ENCODE results near the gene TMEM9B.
"Not testable (repeated sequence)": the region's sequence is repeated elsewhere in the genome, so short reads cannot be mapped to it uniquely, and the experiment has no call there.

The TMEM9B gene

DNA sequence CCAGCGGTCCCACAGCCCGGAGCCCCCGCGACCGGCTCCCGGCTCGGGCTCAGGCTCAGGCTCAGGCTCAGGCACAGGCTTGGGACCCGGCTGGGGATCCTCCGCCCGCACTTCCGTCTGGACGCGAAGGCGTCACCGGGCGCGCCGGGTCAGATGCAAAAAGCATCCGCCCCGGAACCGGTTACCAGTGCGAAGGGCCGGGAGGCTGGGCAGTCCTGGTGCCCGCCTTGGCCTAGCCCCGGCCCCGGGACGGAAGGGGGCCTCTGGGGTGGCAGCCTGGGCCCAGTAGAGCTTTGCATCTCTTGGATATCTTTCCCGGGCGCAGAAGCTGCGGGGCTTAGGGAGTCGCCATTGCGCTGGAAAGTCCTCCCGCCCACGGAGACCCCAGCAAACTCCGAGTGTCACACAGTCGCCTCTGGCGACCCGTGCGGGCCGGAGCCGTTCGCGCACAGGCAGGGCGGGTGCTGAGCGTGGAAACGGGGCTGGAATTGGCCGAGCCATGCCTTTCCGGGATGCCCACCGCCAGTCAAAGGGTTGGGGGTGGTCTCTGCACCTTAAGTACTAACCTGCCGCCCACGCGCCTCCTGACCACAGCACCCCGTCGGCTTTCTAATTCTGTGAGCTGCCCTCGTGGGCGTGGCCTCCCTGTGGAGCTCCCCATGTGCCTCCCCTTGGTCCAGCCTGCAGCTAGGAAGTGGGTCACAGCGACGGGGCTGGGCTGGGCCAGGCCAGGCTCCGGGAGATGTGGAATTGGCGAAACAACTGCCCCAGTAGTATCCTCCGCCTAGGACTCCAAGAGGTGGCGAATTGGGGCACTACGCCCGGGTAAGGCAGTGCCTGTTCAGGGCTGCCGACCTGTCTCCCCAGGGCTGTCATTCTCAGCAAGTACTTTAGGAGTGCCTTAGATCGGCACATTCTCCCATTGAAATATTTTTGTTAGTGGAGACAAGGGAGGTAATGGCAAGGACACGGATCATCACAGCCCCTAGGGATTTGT is at the start of gene TMEM9B:
TSS of gene TMEM9B (minus strand) at position 119 of the 997 bp plus-strand sequence. CDS start 129 bp downstream, outside the sequence.
- DNase-seq: peak; percentile 74

DNA sequence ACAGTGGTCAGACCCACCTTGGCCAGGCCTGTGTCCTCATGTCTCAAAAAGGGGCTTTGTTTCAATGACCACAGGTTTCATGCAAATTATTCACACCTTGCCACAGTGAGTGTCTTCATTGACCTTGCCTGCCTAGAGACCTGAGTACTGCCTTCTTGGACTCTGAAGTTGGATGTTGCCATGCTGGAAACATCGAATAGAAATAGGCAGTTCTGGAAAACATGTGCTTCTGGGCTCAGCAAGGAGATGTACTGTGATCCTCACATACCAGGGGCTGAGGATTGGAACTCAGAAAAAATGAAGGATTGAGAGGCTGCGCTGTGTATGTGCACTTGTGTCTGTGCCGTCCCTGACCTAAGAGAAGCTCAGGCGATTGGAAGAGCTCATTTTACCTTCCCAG is 49.1 kb upstream of the TMEM9B start:
- DNase-seq: no peak

DNA sequence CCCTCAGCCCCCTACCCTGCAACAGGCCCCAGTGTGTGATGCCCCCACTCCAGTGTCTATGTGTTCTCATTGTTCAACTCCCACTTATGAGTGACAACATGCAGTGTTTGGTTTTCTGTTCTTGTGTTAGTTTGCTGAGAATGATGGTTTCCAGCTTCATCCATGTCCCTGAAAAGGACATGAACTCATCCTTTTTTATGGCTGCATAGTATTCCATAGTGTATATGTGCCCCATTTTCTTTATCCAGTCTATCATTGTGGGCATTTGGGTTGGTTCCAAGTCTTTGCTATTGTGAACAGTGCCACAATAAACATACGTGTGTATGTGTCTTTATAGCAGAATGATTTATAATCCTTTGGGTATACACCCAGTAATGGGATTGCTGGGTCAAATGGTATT is 45.3 kb upstream of the TMEM9B start:
- DNase-seq: not testable (repeated sequence)

DNA sequence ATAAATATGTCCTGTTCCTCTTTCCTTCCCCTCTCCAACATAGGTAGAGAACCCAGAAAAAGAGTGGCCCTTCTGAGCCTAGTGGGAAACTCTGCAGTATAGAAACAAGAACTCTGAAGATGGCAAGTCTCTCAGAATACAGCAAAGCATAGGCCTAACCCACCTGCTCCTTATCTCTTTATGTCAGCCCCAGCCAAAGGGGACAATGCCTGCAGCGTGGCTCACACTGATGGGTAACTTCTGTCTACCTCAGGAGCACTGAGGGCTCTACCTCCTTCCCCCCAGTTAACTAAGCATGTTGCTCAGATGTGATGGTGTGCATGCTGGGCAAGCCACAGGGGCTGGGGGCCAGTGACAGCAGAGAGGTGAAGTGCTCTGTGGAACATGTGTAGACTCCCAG is 44.4 kb upstream of the TMEM9B start:
- DNase-seq: no peak

DNA sequence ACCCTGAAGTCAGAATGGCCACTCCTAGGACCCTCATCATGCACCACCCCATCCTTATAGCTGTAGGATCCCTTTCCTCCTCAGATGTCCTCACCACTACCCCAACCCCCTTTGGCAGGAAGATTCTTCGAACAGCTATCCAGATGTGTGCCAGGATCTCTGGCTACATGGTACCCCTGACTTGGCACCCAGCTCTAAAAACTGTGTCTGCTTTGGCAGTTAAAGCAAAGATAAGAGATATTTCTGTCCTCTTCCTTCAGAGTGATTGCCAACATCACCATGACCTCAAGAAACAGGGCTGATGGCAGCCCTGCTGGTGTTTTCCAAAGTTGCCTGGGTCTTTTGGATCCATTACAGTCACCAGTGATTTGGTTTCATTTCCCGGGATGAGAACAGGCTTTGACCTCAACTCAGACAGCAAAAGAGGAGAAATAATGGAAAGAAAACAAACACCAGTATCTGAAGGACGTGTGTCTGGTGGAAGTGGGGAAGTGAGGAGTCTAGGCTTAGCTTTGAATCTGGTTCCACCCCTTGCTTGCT is 43.8 kb upstream of the TMEM9B start:
- DNase-seq: no peak

DNA sequence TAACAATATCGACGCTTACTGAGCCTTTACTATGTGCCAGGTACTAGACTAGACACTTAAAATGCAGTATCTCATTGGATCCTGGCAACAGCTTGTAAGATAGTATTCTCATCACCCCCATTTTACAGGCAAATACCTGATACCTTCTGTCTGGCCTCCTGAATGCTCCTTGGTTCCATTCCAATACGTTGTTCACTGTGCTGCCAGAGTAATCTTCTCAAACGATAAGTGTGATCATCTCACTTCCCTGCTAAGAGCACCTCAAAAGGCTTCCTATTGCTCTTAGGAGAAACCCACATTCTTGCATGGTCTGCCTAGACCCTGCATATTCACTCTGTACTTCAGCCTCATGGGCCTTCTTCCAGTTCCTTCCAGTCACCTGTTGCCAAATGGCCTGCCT is 40.8 kb upstream of the TMEM9B start:
- DNase-seq: no peak

DNA sequence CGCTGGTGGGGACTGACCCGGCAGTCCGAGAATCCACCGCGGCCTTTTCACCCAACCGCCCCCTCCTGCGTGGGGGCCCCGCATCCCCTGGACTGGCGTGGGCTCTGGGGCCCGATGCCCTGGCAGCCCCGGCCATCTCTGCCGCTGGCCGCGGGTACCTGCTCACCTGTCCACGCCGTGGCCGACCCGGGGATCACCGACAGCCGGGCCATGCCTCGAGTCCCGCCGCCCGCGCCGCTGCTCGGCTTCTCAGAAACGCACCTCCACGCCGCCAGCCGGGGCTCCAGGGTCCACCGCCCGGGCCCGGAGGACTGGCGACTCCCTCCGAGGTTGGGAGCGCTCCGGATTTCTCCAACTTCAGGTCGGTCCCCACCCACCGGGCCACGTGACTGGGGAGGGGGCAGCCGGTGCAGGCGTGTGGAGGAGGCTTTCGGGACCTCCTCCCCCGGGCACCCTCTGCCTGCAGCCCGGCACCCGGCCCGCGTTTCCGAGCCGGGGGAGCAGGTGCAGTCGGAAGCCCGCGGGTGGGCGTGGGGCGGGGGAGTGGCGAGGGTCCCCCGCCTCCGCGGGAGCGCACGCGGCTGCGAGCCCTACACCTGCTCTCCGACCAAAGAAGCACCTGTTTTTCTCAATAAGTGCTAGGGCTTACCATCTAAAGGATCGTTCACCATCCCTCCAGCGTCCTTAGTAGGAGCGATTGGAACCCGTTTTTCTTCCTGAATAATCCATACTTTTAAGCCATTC is 40.1 kb upstream of the TMEM9B start:
- peak; percentile 9 for DNase-seq

DNA sequence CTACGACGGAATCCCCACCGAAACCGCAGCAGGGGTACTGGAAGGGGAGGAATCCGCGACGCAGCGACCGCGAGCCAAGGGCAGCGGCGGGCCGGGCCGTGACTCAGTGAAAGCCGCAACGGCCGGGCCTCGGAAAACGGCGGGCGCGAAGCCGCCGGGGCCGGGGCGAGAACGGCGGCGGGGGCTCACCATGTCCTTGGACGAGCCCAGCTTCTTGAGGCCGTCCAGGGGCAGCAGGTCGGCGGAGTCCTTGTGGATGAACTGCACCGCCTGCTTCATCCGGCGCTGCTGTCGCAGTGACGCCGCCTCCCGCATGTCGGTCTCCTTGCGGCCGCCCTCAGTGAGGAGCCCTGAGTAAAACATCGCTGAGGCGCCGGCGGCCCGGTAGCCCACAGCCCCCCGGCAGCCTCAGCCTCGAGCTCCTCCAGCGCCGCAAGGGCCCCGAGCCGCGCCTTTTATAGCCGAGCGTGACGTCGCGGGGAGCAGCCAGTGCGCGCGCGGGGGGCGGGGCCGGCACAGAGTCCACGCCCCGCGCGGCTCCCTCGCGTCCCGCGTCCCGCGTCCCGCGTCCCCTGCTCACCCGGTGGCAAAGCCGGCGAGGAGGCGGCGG is 39.4 kb upstream of the TMEM9B start, which contains the start of gene NRIP3:
TSS of gene NRIP3 (minus strand) at position 429 of the 610 bp plus-strand sequence. CDS start at position 363, 66 bp downstream.
- DNase-seq: peak; percentile 65

DNA sequence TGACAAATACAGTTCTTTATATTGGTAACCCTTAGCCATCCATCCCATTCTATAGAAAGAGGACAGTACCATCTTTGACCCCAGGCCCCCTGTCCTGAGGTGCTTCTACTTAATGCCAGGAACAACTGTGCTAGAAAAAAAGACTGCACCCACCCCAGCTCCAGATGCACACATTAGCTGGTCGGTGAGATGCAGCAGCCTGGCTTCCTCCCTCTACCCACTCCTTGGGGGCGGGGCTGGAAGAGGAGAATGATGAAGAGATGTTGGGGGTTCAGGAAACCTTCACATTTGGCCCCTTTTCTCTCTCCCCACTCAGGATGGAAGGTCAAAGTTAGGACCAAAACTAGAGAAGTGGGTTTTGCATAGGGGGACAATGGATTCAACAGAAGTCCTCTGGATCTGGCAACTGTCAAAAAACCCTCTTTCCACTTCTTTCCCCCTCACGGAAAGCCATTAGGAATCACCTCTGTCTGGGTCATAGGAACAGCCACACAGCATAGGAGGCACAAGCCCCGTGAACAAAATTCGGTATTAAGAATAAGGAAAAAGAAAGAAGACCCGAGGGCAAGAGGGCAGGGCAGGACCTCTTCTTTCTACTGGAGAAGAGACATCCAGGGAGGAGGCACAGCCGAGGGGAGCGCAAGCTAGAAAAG is 38.8 kb upstream of the TMEM9B start:
- no peak for DNase-seq

DNA sequence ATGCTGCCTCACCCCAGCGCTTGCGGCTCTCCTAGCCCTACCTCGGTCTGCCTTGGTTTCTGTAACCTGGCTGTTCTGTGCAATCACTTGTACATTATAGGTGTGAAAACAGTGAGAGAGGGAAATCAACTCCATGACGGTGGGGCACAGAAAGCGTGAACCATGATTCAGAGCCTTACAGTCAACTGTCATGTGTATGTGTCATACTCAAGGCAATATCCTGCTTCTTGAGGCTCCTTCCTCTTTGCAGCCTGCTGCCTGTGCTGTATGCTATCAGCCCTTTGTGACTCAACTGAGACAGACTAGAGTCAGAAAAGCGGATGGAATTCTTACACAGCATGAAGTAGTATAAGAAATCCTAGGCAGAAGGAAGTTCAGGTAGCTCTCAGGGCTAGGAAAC is 37.5 kb upstream of the TMEM9B start:
- DNase-seq: peak; percentile 10

DNA sequence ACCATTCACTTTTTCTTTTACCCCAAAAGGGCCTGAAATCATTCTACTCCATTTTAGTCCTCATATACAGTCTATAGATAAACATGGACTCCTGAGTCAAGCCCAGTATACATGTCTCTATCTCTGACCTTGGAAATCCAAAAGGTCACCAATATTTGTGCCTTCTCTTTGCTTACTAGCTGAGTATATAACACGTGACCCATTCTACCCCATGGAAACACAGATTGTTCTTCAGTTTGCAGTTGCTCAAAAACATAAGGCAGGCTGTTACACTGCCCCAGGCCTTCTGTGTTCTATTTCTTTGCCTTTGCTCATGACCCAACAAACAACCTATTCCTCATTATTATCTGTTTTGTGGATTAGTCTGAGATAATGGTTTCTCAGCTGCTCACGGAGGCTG is 33.8 kb upstream of the TMEM9B start:
- no peak for DNase-seq

DNA sequence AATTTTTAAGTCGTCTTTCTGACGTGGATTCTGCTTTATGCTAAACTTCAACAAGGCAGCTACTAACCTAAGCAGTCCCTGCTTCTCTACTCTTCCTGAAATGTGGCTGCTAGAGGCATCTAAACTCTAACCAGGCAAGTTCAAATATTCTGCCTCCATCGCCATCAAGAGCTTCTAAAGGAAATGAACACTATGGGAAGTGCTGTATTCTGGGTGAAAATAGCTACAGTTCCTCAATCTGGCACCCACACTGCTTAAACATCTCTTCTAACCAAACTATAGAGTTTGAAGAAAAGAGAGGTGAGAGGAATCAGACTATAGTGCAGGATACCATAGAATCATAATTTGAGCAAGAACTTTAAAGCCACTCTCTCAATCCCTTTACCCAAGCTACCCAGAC is 33.2 kb upstream of the TMEM9B start:
- no peak for DNase-seq

DNA sequence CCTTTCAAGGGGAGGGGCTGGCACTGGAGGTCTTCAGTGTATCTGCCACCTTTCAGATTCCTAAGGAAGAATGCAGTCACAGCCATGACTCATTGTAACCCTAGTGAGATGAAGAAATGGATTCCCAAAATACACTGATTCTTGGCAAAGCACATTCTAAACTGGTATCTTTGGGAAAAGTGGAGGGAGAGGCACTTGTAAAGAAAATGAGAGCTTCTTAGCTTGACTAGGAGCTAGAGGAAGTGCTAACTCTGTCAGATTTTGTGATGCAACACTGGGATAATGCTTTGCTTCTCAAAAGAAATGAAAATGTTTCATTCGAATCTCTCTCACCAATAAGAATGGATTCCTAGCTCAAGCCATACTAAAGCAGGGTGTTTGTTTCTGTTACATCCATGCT is 25.2 kb upstream of the TMEM9B start:
- DNase-seq: no peak

DNA sequence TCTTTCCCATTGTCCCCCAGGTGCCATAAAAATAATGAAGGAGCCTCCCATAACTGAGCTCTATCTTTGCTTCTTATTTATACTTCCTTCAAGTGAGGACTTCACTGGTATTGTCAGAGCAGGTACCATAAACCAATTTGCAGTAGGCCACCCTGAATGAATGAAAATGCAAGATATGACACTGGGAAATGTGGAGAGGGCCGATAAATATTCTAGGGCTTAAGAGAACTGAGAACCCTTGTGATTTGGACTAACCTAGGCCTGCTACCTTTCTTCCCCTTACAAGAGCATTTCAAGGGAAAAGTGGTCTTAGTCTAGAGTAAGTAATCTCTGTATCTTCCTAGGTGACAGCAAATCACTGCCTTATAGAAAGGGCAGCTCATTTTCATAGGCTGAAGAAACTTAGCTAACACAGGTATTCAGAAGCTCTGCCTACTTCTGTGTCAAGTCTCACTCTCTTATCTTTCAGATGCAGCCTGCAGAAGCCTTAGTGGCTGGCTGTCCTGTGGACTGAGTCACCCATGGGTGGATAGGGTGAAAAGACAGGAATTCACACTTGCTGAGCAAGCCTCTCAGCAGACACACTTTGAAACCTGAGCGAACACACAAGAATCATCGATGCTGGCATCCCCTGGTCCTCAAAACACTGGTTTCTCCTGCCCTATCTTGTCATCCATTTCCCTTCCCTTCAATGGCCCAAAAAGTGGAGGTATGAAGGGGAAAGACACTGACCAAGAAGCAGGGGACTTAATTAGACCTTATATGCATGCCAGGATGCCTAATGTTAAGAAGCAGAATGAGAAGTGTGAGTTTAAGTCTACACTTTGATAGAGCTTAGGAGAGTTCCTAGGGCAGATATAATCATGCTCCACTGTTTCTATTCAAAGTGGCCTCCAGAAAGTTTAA is 24.3 kb upstream of the TMEM9B start:
- no peak for DNase-seq

DNA sequence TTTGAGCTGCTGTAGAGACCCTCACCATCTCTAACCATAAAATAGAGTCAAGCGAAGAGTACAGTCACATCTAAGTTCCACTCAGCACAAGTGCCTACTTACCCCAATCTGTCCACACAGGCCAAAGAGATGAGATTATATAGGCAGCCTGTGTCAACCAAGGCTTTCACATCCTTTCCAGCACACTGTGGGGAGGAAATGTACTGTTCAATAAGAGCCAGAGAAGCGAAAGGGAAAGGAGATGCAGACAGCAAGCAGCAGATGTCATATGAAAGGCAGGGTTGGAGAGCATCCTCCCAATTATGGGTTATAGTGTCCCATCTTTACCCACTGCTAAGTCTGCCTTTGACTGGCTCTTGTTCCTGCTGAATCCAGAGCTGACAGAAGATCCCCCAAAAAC is 23.2 kb upstream of the TMEM9B start:
- no peak for DNase-seq

DNA sequence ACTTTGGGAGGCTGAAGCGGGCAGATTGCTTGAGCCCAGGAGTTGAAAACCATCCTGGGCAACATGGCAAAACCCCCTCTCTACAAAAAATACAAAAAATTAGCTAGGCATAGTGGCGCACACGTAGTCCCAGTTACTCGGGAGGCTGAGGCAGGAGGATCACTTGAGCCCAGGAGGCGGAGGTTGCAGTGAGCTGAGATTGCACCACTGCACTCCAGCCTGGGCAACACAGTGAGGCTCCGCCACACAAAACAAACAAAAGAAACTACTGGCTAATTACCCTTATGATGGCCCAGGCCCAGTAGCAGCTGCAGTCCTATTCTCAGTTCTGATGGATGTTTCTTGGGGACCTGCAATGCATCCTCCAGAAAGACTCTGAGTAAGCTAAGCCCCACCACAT is 22.5 kb upstream of the TMEM9B start:
- not testable (repeated sequence) for DNase-seq

DNA sequence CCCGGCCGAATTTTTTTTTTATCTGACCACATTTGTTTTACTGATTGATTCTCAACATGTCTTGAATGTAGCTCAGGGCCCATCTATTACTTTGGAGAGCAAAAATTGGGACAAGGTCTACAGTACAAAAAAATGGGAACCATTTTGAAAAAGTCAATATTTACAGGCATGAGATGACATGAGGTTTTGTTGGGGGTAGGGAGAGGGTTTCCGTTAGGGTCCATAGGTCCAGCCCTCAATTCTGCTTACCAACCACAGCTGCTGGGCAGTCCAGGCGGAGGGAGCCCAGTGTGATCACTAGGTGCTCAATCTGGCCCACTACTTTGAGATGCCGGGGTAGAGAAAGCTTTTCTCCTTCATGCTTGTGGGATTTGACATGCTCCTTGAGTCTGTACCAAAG is 21.2 kb upstream of the TMEM9B start:
- no peak for DNase-seq

DNA sequence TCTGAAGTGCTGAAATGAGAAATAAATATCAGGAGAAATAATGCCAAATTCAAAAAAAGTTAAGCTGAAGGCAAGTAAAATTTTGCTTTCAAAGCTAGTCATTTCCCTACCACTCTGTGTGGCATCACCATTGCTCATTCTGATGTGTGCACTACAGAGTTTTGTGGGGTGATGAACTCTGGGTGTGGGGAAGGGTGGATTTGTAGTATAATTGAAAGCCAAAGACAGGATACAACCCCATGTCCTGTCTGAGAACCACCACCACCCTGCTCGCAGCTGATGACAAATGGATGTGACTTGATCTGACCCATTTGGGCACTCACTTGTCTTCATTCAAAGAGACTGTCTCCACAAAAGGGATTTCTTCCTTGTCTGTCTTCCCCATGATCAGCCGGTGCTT is 19.3 kb upstream of the TMEM9B start:
- no peak for DNase-seq

DNA sequence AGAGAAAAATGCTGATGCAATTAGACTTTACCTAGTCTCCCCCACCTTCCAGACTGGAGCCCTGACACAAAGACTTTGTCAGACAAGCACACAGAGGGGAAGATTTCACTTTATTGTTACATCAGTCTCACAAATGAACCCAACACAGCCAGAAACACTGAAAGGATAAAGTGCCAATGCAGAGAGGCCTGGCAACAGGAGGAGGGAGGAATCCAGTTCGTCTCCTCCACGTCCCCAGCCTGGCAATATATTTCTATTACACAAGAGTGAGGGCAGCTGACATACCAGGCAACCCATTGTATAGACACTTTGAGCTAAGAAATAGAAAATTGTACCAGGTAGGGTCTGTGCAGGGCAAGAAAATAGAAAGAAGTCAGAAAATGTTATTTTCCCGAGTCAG is 16.2 kb upstream of the TMEM9B start:
- DNase-seq: no peak

DNA sequence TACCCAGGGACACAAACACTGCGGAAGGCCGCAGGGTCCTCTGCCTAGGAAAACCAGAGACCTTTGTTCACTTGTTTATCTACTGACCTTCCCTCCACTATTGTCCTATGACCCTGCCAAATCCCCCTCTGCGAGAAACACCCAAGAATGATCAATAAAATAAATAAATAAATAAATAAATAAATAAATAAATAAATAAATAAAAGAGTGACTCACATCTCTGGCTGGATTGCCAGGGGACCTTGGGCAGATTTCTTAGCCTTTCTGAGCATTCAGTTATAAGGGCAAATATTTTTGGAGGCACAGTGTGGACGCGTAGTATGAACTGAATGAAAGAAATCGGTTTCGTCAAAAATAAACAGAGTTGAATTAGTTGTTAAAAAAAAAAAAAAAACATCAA is 15.1 kb upstream of the TMEM9B start:
- DNase-seq: not testable (repeated sequence)

DNA sequence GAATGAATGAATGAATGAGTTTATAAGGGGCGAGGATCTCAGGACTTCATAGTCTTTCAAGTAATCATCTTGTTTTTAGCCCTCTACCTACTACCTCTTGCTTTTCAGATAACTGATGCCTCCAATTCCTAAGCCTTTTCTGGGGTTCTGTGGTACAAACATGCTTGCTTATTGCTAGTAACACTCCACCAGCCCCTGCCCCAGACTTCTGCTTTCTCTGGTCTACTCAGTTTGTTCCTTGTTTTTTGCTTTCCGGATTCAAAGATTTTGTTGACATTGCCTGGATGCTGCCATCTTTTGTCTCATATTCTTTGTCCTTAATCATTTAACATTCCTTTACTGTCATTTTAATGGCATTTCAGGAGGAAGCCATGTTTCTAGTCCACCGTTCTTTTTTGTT is 8.9 kb upstream of the TMEM9B start:
- no peak for DNase-seq

DNA sequence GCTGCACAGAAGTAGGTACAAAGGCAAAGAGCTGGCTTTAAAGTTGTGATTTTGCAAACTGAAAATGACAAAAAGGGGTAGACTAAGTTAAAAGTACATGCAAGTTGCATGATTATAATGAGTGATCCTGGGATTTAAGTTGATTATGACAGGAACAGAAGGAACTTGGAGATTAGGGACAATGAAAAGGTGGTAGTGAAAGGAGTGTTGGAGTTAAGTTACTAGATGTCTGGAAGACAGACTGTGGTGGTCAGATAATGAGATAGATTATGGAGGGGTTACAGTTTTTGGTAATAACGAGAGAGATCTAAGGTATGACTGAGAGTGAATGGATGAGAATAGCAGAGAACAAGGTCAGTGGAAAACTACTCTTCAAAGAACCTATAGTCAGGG is 7.7 kb upstream of the TMEM9B start:
- no peak for DNase-seq
